GM21723 (cell line): ENCODE measurements around the gene TMEM37.
A peak's percentile ranks its signal among the peaks of the same experiment; 100 is the strongest.

Experiments
- ATAC-seq: cut with Tn5 transposase; IDR thresholded peaks from one replicate; pipeline ENCODE4 v1.9.1; 2021; ENCODE audit warnings: mild to moderate bottlenecking, moderate library complexity; ENCODE audit not compliant: unreplicated experiment

Gene TMEM37

DNA sequence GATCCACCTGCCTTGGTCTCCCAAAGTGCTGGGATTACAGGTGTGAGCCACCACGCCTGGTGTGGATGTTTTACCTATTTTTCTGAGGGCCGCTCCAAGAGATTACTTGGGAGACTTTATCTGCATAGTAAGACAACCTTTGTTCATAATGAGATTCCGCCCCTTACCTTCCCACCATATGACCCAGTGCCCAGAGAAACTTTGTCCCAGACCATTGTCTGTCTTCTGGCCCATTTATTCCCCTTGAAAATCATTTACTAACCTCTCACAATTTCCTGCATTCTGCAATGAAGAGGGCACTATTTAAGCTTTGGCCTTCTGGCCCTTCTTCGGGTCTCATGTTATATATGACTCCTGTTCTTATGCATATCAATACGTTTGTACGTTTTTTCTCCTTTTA, 13.7 kb upstream of the TMEM37 start:
- no peak for ATAC-seq

DNA sequence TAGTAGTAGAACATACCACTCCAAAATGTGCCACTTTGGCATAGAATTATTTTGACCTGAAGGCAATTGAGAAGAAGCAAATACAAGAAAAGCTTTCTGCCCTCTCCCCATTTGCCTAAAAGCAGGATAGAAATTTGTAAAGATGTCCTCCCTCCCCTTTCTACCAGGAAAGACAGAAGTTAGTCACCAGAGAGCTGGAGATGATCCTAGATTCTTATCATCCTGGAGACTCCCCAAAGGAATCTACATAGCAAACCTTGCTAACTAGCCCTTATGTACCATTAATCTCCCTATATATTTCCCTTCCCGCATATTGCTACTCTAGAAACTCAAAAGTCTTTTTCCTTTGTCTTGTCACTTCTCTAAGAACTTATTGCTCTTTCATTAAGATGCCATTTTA, 12.6 kb upstream of the TMEM37 start:
- ATAC-seq: no peak

DNA sequence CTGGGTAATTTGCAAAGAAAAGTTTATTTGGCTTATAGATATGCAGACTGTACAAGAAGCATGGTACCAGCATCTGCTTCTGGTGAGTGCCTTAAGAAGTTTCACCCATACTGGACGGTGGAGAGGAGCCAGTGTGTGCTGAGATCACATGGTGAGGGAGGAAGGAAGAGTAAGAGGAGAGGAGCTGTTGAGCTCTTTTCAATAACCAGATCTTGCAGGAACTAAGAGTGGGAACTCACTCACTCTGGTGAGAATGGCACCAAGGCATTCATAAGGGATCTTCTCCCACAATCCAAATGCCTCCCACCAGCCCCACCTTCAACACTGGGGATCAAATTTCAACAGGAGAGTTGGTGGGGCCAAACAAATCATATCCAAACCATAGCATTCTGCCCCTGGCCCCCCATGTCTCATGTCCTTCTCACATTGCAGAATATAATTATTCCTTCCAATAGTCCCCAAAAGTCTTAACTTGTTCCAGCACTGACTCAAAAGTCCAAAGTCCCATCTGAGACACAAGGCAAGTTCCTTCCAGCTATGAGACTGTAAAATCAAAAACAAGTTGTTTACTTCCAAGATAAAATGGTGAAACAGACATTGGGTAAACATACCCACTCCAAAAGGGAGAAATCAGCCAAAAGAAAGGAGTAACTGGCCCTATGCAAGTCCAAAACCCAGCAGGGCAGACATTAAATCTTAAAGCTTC, 11.7 kb upstream of the TMEM37 start:
- no peak for ATAC-seq

DNA sequence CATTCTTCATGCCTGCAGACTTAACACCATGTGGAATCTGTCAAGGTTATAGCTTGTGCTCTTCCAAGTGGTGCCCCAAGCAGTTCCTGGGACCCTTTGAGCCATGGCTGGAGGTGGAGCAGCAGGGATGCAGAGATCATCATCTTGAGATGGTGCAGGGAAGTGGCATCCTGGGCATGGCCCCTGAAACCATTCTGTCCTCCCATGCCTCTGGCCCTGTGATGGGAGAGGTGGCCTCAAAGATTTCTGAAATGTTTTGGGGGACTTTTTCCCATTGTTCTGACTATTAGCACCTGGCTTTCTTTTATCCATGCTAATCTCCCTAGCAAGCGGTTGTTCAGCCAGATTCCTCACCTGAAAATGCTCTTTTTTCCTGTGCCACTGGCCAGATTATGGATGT, 10.3 kb upstream of the TMEM37 start:
- ATAC-seq: no peak

DNA sequence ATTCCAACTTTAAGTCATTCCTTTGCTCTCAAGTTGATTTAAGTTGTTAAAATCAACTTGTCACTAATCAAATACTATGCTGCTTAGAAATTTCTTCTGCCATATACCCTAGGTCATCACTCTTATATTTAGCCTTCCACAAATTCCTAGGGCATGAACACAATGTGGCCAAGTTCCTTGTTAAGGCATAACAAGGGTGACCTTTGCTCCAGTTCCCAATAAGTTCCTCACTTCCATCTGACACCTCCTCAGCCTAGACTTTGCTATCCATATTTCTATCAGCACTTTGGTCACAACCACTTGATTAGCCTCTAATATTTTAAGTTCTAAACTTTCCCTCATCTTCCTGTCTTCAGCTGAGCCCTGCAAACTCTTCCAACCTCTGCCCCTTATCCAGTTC, 9.9 kb upstream of the TMEM37 start:
- no peak for ATAC-seq

DNA sequence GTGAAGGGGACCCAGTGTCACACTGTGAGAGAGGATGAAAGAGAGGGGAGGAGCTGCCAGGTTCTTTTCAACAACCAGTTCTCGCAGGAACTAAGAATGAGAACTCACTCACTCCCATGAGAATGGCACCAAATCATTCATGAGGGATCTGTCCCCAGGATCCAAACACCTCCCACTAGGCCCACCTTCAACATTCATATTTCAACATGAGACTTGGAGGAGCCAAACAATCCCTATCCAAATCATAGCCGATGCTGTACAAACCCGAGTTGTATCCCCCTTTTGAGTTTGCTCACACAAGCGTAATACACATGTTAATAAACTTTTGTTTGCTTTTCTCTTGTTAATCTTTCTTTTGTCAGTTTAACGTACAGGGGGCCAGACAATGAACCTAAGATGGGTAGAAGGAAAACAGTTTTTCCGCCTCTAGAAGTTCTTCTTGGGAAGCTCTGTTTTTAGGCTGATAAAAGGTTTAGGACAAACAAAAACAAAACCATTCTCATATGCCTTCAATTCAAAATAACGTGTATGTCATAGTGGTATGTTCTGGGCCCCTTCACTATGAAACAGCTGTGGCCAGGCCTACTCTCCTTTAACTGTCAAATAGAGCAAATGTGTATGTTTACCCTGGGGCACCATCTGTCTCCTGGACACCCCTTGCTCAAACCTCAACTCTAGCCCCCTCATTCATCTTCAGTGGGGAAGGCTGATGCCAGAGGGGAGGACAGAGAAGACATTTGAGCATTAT, 9.1 kb upstream of the TMEM37 start:
- no peak for ATAC-seq

DNA sequence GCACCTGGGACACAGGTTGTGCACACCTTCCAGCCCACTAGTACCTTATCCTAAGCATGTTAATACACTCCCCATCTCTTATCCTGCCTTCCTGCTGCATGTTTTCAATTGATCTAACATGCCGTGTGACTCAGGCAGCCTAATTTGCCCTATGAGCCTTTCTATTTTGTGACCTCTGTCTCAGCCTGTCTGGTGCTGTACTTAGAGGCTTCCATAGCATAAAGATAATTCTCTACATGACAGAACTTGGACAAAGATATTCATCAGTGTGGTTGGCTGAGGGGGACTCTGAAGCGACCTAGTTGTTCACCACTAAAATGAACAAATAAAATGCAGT, 8.6 kb upstream of the TMEM37 start:
- no peak for ATAC-seq

DNA sequence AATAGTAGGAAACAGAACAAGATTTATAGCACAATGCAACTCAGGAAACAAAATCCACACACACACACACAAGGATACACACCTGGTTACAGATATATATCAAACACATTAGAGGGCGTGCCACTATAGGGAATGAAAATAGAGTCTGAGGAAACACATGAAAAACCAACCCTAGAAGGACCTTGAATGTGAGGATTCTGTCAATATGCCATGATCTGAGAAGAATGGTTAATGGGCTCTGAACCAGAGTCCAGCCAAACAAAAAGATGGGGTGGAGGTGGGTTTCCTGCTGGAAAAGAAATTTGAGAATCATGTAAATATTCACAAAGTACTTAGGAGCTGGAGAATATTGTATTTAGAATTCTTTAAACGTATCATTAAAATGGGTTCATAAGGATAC, 7.8 kb upstream of the TMEM37 start:
- ATAC-seq: no peak

DNA sequence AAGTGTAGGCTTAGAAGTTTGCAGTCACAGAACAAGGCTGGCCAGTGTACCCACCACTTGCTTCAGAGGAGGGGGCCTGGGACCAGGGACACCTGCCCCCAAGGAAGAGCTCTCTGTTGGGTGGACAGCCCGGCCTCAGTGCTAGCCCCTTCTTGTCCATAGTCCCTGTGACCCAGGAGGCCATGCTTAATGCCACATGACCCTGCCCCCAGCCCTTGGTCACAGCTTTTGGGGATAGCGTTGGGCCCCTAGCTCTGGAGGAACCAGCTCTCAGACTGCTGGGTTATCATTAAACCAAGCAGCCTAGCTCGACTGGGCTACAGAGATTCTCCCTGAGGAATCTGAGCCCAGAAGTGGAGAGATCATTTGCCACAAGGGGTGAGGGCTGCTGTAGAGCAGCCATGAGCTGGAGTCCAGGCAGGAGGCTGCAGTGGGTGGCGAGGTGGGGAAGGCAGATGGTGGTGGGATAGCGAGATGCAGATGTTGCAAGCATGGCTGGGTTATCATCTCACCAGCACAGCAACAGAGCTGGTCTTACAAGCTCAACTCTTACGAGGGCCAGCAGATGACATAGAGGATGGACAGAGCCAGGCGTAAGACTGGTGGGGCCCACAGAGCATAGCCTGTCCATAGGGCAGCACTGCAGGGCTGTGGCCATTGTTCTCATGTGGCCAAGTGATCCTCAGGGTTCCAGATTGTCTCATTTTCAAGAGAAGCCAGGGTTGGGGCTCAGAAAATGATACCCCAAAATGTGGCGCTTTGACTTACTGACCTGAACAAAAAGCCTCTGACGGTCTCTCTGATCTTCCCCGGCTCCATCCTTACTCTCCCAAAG, 7.2 kb upstream of the TMEM37 start:
- no peak for ATAC-seq

DNA sequence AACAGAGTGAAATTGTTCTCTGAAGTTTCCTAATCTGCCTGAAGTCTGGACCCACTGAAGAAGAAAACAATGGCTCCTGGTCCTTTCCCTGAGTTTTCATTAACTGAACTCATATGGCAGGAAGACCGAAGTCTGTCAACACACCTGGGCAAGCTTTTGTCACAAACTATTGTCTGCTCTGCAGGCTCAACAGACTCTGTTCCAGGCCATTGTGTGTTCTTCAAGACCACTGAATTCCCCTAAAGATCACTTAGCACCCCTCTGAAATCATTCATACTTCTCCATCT, 6.6 kb upstream of the TMEM37 start:
- no peak for ATAC-seq

DNA sequence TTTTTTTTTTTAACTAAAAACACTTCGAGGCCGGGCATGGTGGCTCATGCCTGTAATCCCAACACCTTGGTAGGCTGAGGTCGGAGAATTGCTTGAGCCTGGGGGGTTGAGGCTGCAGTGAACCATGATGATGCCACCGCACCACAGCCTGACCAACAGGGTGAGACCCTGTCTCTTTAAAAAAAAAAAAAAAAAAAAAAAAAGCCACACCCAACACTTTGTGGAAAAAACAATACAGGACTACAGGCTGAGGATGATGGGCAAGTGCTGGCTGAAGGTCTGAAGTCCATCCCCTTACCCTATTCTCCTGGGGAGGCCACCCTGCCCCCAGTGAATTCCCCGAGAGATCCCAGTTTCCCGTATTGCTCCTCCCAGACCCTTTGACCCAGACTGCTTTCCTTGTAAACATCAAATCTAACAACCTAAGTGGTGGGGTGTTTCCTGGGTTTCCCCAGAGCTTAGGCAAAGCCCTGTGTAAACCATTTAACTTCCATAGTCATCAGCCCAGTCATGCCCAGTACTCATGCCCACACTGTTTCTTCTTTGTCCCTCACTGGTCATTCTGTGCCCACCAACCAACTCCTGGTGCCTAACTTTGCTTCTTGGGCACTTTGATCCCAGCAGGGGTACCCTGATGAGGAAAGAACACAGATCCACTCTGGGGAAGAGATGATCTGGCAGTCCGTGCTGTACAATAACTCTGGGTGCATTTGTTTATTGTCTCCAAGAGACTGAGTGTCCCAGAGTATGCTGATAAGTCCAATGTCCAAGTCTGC, 5.8 kb upstream of the TMEM37 start:
- ATAC-seq: no peak

DNA sequence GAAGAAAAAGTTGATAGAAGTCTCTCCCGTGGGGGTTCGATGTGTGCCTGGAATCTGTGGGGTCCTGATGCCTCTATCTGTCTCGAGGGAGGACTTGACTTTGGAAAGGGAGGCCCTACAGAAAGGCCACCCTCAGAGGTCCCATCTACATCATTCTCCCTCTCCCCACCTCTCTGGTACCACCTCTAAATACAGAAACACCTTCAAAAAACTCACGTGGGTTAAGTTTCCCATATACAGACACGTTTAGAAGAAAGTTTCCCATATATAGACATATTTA, 5.3 kb upstream of the TMEM37 start:
- no peak for ATAC-seq

DNA sequence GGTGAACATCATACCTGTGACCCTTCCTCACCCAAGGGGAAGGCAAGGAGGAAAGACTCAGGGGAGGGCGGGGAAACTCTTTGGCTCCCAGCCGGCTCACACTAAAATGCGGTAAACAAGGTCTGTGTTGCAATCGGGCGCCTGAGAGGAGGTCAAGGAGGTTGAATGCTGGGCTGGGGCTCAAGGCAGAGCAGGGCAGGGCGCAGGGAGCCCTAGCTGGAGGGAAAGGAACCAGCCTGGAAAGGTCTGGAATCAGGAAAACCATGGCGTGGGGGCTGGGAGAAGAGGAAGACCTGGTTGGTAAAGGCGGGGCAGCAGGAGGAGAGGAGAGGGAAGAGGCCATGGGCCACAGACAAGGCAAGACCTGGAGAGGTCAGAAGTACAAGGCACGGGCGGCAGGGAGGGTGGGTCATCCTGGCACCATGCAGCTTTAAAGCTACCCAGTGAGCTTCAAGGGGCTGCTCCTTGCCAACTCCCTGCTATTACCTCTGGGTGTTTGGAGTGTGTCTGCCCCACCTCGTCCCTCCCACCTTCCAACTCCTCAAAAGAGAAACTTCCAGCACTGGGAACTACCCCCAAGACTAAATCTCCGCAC, 4.8 kb upstream of the TMEM37 start:
- no peak for ATAC-seq

DNA sequence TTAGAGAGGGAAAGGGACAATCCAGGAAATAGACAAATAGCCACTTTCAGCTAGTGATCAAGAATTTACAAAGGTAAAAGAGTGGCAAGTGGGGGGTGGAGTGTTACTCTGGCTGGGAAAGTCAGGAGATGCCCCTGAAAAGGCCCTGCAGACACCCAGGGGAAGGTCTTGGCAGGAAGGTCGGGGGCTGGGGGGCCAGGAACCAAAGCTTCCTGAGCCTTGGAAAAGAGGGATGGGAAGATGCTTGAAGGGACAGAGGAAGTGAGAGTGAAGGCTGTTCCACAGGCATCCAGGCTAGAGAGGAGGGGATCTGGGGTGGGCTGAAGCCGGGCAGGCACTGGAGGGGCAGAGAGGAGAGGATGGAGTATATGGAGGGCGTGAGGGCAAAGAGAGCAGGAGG, 3.9 kb upstream of the TMEM37 start:
- ATAC-seq: no peak

DNA sequence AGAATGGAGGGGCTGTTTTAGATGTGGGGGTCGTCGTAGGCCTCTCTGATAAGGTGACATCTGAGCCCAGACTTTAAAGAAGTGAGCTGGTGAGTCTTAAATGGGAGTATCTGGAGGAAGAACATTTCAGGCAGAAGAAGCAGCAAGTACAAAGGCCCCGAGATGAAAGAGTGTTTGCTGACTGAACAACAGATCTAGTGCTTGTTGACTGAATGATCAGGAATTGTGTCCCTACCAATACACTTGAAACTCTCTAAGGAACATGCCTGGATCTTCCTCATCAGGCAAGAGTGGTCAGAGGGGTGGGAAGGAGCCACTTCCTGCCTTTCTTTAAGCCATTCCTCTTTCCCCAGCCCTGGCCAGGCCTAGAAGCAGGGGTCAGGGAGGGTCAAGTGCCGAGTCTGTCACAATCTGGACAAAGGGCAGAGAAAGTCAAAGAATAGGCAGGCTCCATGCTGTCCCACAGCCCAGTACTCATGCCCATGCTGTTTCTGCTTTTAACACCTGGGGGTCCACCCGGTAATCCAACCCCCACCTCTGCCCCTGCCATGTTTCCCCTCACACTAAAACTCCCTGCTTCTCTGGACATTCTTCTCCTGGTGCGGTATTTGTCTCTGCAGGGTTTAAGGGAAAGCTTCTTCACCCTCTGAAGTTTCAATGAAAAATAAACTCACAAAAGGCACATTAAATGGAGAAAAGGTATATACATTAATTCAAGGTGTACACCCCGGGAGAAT, 3.0 kb upstream of the TMEM37 start:
- ATAC-seq: no peak

DNA sequence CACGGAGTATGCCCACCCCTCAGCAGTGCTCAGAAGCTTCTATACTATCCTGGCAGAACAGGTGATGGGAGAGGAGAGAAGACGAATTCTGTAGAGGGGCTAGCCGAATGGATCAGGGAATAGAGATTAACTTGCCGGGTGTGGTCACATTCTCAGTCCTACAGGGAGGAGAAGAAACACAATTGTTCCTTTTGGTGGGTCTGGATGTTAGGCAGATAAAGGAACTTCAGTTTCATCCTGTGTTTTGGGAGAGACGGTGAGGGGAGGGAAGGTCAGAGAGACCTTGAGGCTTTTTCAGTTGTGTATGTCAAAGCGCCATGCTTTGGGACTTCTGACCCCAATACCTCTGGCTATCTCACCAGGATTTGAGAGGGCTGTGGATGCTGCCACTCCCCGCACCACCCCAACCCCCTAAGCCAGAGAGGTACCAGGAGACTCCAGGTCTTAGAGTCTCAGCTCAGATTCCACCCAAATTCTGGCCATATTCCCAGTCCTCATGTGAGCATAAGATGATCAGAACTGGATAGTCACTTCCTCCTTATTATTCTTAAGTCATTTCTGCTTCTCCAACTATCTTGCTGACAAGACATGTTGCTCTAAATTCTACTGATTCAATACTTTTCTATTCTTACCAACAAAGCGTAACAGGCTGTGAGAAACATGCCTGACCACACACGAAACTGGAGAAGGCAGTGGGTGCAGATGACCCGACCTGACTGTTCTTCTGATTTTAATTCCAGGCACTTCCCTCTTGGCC, 2.3 kb upstream of the TMEM37 start:
- ATAC-seq: no peak

DNA sequence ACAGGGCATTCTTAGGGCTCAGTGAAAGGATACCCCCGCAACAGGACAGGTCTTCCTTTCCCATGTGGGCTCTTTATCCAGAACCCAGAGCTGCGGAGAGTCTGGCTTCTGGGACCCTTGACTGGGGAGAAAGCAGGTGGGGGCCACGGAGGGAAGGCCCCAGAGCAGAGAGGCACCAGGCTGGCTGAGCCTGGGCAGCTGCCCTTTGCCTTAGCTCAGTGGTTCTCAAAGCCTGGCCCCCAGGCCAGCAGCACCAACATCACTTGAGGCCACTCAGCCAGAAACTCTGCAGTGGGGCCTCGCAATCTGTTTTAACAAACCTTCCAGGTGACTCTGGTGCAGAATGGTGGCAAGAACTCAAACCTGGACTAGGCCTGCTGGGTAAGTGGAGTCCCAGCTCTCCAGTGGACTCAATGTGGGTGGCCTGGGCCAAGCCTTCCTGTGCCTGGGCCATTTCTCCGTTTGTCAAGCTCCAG, 1.6 kb upstream of the TMEM37 start:
- no peak for ATAC-seq

DNA sequence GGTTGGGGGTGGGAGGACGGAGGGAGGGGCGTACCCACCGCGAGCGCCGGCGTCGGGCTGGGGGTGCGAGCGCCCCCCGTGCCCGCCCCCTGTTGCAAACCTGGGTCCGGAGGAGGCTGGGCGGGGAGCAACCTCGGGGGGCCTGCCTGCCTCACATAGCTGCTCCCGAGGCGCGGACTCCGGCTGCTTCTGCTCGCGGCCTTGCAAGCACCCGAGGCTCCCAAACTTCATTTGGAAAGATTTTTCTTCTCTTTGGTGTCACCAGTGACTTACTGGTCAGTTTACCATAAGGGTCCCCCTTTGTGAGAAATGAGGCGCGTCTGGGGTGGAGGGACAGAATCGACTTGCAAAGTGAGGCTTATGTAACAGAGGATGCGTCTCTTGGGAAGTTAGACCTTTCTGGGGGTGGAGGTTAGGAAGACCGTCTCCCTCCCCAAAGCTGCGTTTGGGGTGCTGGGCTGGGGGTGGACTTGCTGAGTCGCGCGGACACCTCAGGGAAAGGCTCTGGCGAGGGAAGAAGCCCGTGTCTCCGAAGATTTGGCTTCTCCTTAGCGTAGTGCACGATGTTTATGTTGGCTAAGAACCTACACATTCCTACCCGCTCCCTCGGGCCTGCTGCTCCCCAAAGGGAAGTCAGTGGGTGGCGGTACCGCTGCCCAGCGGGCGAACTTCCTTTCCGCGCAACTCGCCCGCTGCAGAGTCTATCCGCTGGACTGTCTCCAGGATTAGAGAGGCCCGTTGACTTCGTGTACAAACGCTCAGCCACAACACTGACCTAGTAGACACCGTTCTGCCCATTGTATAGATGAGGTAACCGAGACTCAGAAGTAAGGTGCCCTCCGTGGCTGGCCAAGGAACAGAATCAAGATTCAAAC, 559 bp downstream of the TMEM37 start:
- peak; percentile 1 for ATAC-seq
